Stimulated activated naive CD4-positive, alpha-beta T cell treated with Interleukin-2 at 50 U/mL for 16 hours (primary cell): ENCODE results near the gene NEK10.

Experiments used
- DNase-seq: peaks from one replicate; lab custom pipeline; 2025; lab: John Stamatoyannopoulos, UW

NEK10 gene

GRCh38 chr3:27060336-27060735 lies 308.8 kb downstream of the NEK10 start:
- DNase-seq, result no peak
